ENCODE measurements around the gene S100A16.
A peak's percentile ranks its signal among the peaks of the same experiment; 100 is the strongest.
"Not testable (repeated sequence)": the region's sequence is repeated elsewhere in the genome, so short reads cannot be mapped to it uniquely, and the experiment has no call there.

The S100A16 gene, protein sequence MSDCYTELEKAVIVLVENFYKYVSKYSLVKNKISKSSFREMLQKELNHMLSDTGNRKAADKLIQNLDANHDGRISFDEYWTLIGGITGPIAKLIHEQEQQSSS

DNA sequence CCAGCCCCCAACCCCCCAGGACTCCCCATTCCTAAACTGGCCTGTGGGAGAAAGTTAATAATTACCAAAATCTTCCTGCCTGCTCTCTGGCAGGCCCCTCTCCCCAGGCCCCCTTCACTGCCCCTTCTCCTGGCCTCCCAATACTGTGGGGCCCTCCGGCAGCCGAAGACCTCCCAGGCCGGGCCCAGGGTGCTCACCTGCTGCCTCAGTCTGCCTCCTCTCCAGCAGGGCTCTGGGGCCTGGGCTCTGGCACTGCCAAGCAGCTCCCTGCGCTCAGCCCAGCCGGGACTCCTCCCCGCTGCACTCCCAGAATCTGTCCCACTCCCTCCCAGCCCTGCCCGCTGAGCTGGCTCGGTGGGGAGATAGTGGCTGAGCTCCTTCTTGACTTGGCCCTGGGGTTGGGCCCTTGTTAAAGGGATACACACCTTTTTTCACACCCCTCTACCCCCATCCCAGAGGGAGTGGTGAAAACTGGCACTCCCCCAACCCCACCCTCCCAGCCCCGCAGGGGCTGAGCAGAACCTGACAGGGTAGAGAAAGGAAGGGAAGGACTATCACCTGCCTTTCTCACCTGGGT is at the start of gene S100A16:
TSS of gene S100A16 (minus strand) at position 383 of the 577 bp plus-strand sequence. CDS start 4,986 bp downstream, outside the sequence.
- DNase-seq: no peak

DNA sequence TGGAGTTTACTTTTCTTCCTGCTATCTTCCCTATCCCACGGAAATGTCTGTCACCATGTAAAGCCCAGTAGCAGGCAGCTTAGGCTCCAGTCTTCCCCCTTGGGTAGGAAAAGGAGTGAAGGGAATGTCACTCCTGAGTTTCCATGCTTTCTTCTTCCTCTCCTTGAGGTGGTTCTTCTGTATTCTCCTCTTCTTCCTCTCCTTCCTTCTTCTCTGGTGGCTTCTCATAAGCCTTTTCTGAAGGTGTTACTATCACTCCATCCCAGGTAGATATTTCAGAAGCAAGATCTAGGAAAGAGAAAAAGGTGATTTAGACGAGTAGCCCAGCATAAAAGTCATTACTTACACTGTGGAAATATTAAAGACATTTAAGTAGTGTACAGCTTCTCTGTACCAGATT is 49.3 kb upstream of the S100A16 start:
- peak in 1 of 2 experiments; percentile 19 for DNase-seq

- DNase-seq: no peak
Observed at GRCh38 chr1:153661111-153661708, 48.3 kb upstream of the S100A16 start.

GRCh38 chr1:153659656-153660055 is 46.7 kb upstream of the S100A16 start:
- no peak for DNase-seq

DNA sequence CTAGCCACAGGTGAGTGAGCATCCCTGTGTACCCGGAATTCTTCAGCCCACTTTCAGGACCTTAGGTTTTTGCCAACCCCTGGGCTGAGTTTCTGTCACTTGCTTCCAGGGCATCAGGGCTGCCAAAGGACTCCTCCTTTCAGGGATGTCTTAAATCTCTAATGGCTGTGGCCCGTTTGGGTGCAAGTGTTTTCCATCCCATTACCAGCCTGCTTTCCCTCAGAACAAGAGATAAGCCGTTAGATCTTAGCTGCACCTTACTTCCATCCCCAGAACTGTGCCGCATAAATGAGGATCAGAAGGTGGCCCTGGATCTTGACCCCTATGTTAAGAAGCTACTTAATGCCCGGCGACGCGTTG is 46.2 kb upstream of the S100A16 start:
- no peak for DNase-seq

GRCh38 chr1:153658400-153659174 is 45.6 kb upstream of the S100A16 start, which contains the start of gene SNAPIN:
TSS of gene SNAPIN (plus strand) at chr1:153658703. CDS start at chr1:153658744, 41 bp downstream.
- peak; percentile 91 to 95 for DNase-seq

GRCh38 chr1:153655333-153655732 is 42.4 kb upstream of the S100A16 start:
- DNase-seq: no peak

GRCh38 chr1:153652805-153653500 is 40.0 kb upstream of the S100A16 start:
- DNase-seq: no peak

- DNase-seq: no peak
Observed at GRCh38 chr1:153651771-153652170, 38.8 kb upstream of the S100A16 start.

GRCh38 chr1:153649863-153650235 is 36.9 kb upstream of the S100A16 start:
- DNase-seq: peak; percentile 87 to 97

GRCh38 chr1:153649137-153649862 is 36.4 kb upstream of the S100A16 start:
- DNase-seq: no peak

DNA sequence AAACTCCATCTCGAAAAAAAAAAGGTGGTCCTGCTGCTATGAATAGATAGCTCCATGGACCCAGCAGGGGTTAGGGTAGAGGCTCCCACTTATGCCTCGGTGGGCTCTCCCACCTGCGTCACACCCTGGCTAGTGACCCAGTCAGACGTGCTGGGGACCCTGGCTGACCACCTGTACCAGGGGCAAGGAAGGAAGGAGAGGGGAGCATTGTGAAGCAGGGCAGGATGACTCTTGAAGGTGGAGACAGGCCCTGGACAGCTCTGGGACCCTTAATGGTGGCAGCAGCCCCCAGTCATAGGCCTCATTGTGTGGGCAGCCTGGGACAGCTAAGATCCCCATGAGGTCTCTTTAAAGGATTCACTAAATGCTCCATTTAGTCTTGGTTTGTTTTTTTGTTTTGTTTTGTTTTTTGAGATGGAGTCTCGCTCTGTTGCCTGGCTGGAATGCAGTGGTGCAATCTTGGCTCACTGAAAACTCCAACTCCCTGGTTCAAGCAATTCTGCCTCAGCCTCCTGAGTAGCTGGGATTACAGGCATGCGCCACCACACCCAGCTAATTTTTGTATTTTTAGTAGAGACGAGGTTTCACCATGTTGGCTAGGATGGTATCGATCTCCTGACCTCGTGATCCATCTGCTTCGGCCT is 35.2 kb upstream of the S100A16 start:
- no peak for DNase-seq

DNA sequence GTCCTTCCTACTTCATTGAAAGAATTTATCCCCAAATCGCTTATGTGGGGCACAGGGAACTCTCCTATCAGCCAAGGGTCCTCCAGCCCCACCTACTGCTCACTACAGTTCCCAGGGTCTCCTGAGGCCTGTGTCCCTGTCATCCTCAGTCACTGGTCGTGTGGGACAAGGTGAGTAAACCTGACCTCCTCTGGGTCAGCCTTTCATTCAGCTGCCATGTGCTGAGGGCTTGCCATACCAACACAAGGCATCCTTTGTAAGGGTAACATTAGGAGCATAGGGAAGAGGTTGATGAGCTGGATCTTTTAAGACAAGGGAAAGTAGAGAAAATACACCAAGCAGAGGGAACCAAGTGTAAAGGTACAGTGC is 34.4 kb upstream of the S100A16 start:
- no peak for DNase-seq

DNA sequence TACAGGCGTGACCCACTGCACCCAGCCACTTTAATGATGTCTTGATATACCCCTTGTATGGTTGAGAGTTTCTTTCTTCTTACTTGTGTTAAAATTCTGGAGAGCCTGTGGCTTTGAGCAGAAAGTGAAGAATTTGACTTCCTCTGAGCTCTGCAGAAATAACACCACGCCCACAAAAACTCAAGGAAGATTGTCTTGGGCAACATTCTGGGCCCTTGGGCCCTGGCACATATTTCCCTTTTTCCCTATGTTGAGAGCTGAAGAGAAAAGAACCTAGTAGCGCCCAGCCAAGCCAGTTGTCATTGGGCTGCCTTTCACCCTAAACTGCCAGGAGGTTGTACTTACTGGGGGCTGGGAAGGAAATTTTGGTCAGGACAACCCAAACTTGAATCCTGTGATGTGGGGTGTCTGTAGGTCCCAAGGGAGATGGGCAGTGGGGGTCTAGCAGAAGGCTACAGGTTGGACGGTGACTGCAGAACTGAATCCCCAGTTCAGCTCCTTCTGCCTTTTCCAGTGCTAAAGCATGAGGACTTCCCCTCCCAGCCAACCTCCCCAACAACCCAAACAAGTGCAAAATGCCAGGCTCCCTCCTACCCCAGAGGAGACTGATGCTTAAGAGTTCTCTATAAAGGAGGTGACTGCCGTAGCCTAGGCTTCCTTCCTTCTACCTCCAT is 33.9 kb upstream of the S100A16 start:
- DNase-seq: no peak

DNA sequence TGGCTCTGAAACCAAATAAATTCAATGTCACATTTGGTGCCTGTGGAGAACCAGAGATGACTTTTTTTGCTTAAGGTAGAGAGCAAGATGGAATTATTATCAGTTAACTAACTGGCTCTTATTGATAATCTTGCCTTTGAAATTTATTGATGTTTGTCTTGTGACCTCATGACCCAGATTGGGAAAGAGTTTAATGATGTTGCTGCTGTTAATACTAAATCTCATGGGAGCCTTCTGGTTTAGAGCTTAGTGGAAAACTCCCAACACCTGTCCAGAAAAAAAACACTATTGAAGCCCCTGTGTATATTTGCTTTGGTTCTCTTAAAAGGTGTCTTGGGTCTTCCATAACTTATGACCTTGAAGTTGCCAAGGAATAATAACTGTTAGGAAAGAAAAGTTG is 30.9 kb upstream of the S100A16 start:
- DNase-seq: no peak

- no peak for DNase-seq
Observed at GRCh38 chr1:153643100-153643499, 30.2 kb upstream of the S100A16 start.

DNA sequence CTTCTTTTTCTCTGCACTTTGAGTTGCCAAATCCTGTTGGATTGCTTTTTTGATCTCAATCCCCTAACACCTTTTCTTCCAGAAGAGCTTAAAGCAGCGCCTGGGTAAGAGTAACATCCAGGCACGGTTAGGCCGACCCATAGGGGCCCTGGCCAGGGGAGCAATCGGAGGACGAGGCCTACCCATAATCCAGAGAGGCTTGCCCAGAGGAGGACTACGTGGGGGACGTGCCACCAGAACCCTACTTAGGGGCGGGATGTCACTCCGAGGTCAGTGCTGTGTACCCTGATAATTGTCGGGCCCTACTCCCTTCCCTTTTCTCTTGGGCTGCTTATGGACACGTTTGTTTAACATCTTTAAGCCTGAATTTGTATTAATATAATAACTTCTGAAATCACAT is 29.2 kb upstream of the S100A16 start:
- no peak for DNase-seq

- no peak for DNase-seq
Observed at GRCh38 chr1:153640861-153641260, 27.9 kb upstream of the S100A16 start.

GRCh38 chr1:153640213-153640612 is 27.3 kb upstream of the S100A16 start:
- not testable (repeated sequence) for DNase-seq

GRCh38 chr1:153639280-153639679 is 26.3 kb upstream of the S100A16 start:
- no peak for DNase-seq

DNA sequence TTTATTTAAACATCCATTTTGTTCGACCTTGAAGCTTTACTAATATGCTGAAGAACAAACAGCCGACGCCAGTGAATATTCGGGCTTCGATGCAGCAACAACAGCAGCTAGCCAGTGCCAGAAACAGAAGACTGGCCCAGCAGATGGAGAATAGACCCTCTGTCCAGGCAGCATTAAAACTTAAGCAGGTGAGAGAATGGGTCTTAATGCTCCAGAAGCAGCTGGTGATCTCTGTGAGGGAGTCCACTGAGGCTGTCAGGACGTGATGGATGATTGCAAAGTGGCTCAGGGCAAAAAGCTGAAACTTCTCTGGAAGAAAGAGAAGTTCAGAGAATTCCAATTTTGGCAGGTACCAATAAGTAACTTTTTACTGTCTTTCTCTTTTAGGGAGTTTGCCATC is 25.3 kb upstream of the S100A16 start:
- no peak for DNase-seq

- DNase-seq: no peak
Observed at GRCh38 chr1:153636312-153636711, 23.4 kb upstream of the S100A16 start.
